ENCODE results near the gene ESPL1.

The ESPL1 gene

DNA sequence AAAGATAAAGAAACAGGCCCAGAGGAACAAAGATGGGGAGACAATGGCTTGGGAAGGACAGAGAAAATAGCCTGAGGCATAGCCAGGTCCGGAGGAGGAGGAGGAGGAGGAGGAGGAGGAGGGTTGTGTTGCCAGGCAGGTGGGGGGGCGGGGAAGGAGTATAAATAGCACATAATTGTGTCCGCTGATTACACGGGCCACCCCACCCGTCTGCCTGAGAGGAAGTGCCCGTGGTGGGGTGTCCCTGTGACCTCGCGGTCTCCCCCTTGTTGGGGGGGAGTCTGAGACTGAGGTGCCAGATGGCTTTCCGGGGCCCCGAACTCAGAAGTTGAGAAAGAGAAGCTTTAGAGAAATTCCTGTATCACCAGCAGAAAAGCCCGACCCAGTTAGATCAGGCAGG is 69.9 kb downstream of the ESPL1 start:
- H3K4me3 ChIP-seq (replicated peaks; ENCODE audit: low read depth, low read length), result no peak overlapping the region
- no peak for DNase-seq (ENCODE audit: low read depth)
- TF ChIP-seq CTCF (IDR thresholded peaks at IDR 0.05; ENCODE audit: low read length, missing control alignments), result no peak

- TF ChIP-seq CTCF (IDR thresholded peaks at IDR 0.05; ENCODE audit: low read length, missing control alignments), result no peak
- no peak overlapping the region for H3K4me3 ChIP-seq (replicated peaks; ENCODE audit: low read depth, low read length)
- DNase-seq (ENCODE audit: low read depth), result no peak
Measured at GRCh38 chr12:53338916-53339315, 70.8 kb downstream of the ESPL1 start.

DNA sequence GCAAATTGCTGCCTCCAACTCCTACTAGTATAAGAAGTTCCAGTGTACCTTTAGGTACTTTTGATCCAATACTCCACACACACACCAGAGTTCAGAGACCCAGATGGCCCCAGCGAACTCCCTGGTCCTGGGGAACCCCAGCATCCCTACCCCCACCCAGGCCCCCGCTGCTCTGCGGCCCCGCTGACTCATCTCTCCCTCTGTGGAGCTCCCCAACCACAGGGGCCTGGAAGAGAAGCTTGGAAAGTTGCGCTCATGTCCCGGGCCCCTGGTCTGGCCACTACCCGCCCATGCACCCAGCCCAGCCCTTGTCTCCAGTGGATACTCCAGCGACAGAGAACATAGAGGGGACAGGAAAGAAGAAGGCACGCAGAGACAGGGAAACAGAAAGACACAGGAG is 72.3 kb downstream of the ESPL1 start:
- no peak for TF ChIP-seq CTCF (IDR thresholded peaks at IDR 0.05; ENCODE audit: low read length, missing control alignments)
- no peak for DNase-seq (ENCODE audit: low read depth)
- H3K4me3 ChIP-seq (replicated peaks; ENCODE audit: low read depth, low read length), result no peak overlapping the region

Data from fibroblast of pulmonary artery (primary cell).